HCT116 (cell line): ENCODE data around the gene VDAC1. TPM values are rescaled to one million over a fixed set of nuclear protein-coding genes. Genes with fewer than 3 reads are reported as not detected.

Experiments
- ATAC-seq: fragments of 200-7000 bp; cut with Tn5 transposase; 2 replicates; pipeline ENCODE4 v1.9.1; 2020; ENCODE audit warnings: mild to moderate bottlenecking, moderate library complexity
- BruUV-seq: library from RNA; stranded (reverse); fragments of 400-500 nt; replicated peaks from 2 replicates; lab custom pipeline; 2021; lab: Mats Ljungman, UMichigan
- CTCF ChIA-PET: fragments of 300-600 bp; sonication (Branson Sonifier 250); formaldehyde crosslinking; loops from one replicate; lab custom pipeline; 2021; ENCODE audit warnings: antibody characterized with exemption; lab: Charles Lee
- POLR2A ChIA-PET: fragments of 300-600, 350-600 bp; sonication (Branson Sonifier 250); formaldehyde crosslinking; loops from one replicate; lab custom pipeline; 2021; ENCODE audit warnings: antibody characterized with exemption; lab: Charles Lee
- RAD21 ChIA-PET, 2 experiments: fragments of 300-600 bp; sonication (Branson Sonifier 250); formaldehyde crosslinking; loops; one replicate each; lab custom pipeline; 2023; ENCODE audit warnings: low total read pairs in 2 of 2; ENCODE audit not compliant: uncharacterized antibody in 2 of 2, unreplicated experiment in 2 of 2, low non-redundant PET in 1 of 2; lab: Charles Lee
- DNase-seq: peaks from one replicate; pipeline ENCODE4 v3.0.0-alpha.2; 2010; ENCODE audit warnings: low read depth, low spot score
- H2AFZ ChIP-seq: fragments of 200-600 bp; shearing (Covaris generic), sonication (generic); 2 replicates; pipeline ENCODE4 v1.6.1; 2017; ENCODE audit warnings: low read depth, mixed run types, mixed read lengths, antibody characterized with exemption, low read length; ENCODE audit not compliant: poor library complexity, severe bottlenecking
- H3K27ac ChIP-seq: 2 replicates; pipeline ENCODE4 v1.5.1; 2012; ENCODE audit warnings: low read depth, low read length
- H3K27me3 ChIP-seq: fragments of 200-600 bp; sonication (generic); 2 replicates; pipeline ENCODE4 v1.6.1; 2016; ENCODE audit warnings: mixed run types, low read length, mixed read lengths; ENCODE audit not compliant: insufficient read depth
- H3K36me3 ChIP-seq, 2 experiments: fragments of 200-500 bp in 1 of 2; fragments of 200-600 bp in 1 of 2; sonication (Bioruptor generic) in 1 of 2; sonication (generic) in 1 of 2; 2 replicates each; pipeline versions ENCODE4 v1.5.1 to v1.6.1; 2014 to 2016; ENCODE audit warnings: low read length in 2 of 2, inconsistent platforms in 1 of 2, mixed read lengths in 1 of 2, mixed run types in 1 of 2; ENCODE audit not compliant: insufficient read depth in 2 of 2, control insufficient read depth in 1 of 2
- H3K4me1 ChIP-seq, 2 experiments: fragments of 200-600 bp in 1 of 2; sonication (generic) in 1 of 2; 2 replicates each; pipeline versions ENCODE4 v1.5.1 to v1.6.1; 2012 to 2017; ENCODE audit warnings: low read length in 2 of 2, inconsistent platforms in 1 of 2, mild to moderate bottlenecking in 1 of 2, mixed read lengths in 1 of 2, mixed run types in 1 of 2, moderate library complexity in 1 of 2; ENCODE audit not compliant: insufficient read depth in 2 of 2, control insufficient read depth in 1 of 2
- H3K4me2 ChIP-seq: fragments of 200-600 bp; sonication (generic); 2 replicates; pipeline ENCODE4 v1.6.1; 2017; ENCODE audit warnings: mixed run types, low read length, mixed read lengths
- H3K4me3 ChIP-seq, 2 experiments: fragments of 200-600 bp in 1 of 2; sonication (generic) in 1 of 2; replicated peaks in 1 of 2; 2 replicates each; pipeline ENCODE4 v1.5.1; 2011 to 2016; ENCODE audit warnings: low read length in 2 of 2, control low read depth in 1 of 2, low read depth in 1 of 2, mild to moderate bottlenecking in 1 of 2, mixed read lengths in 1 of 2, mixed run types in 1 of 2
- H3K79me2 ChIP-seq: fragments of 200-600 bp; sonication (generic); 2 replicates; pipeline ENCODE4 v1.6.1; 2017; ENCODE audit warnings: mild to moderate bottlenecking, mixed run types, low read length, moderate library complexity, mixed read lengths; ENCODE audit not compliant: insufficient read depth
- H3K9ac ChIP-seq: fragments of 200-600 bp; sonication (generic); 2 replicates; pipeline ENCODE4 v1.6.1; 2016; ENCODE audit warnings: low read length, mixed read lengths
- H3K9me2 ChIP-seq: fragments of 200-600 bp; sonication (generic), shearing (Covaris generic); 2 replicates; pipeline ENCODE4 v1.6.1; 2017; ENCODE audit warnings: mixed run types, mild to moderate bottlenecking, moderate library complexity; ENCODE audit not compliant: insufficient read depth
- H3K9me3 ChIP-seq, 2 experiments: fragments of 200-500 bp in 1 of 2; fragments of 200-600 bp in 1 of 2; sonication (Bioruptor generic) in 1 of 2; sonication (generic) in 1 of 2; 2 replicates each; pipeline ENCODE4 v1.6.1; 2014 to 2017; ENCODE audit warnings: low read length in 2 of 2, mixed read lengths in 2 of 2, inconsistent platforms in 1 of 2, low read depth in 1 of 2, mild to moderate bottlenecking in 1 of 2, mixed run types in 1 of 2, moderate library complexity in 1 of 2; ENCODE audit not compliant: control insufficient read depth in 1 of 2, insufficient read depth in 1 of 2
- H4K20me1 ChIP-seq: fragments of 200-600 bp; sonication (generic), shearing (Covaris generic); 2 replicates; pipeline ENCODE4 v1.6.1; 2017; ENCODE audit warnings: mixed run types, mild to moderate bottlenecking, moderate library complexity; ENCODE audit not compliant: insufficient read depth
- ATF3 ChIP-seq: IDR thresholded peaks from 2 replicates; pipeline ENCODE4 v1.6.1; 2012
- CBX3 ChIP-seq: IDR thresholded peaks from 2 replicates; pipeline ENCODE4 v1.6.1; 2012; ENCODE audit warnings: low read depth
- CTCF ChIP-seq, 3 experiments: fragments of 200-600 bp in 1 of 3; sonication (generic) in 1 of 3; IDR thresholded peaks in 2 of 3; conservative IDR thresholded peaks in 1 of 3; 2 replicates each; pipeline ENCODE4 v1.5.1; 2012 to 2017; ENCODE audit warnings: low read depth in 2 of 3, low read length in 2 of 3, antibody characterized with exemption in 1 of 3, borderline replicate concordance in 1 of 3, control low read depth in 1 of 3, mild to moderate bottlenecking in 1 of 3, mixed read lengths in 1 of 3, mixed run types in 1 of 3, moderate library complexity in 1 of 3; ENCODE audit not compliant: insufficient read depth in 1 of 3
- EGR1 ChIP-seq: IDR thresholded peaks from 2 replicates; pipeline ENCODE4 v1.6.1; 2012; ENCODE audit warnings: low read depth
- ELF1 ChIP-seq: IDR thresholded peaks from 2 replicates; pipeline ENCODE4 v1.6.1; 2012; ENCODE audit warnings: low read depth, borderline replicate concordance
- EZH2 ChIP-seq: fragments of 200-600 bp; sonication (generic); IDR thresholded peaks from 2 replicates; pipeline ENCODE4 v1.6.1; 2017; ENCODE audit warnings: antibody characterized with exemption, mixed run types
- EZH2phosphoT487 ChIP-seq: fragments of 200-600 bp; IDR thresholded peaks from 2 replicates; pipeline ENCODE4 v1.6.1; 2018; ENCODE audit warnings: antibody characterized with exemption, borderline replicate concordance
- FOSL1 ChIP-seq: IDR thresholded peaks from 2 replicates; pipeline ENCODE4 v1.6.1; 2012; ENCODE audit warnings: low read depth
- JUND ChIP-seq: IDR thresholded peaks from 2 replicates; pipeline ENCODE4 v1.6.1; 2012
- MAX ChIP-seq: IDR thresholded peaks from 2 replicates; pipeline ENCODE4 v1.6.1; 2012
- POLR2A ChIP-seq: IDR thresholded peaks from 2 replicates; pipeline ENCODE4 v1.7.0; 2011; ENCODE audit warnings: borderline replicate concordance; ENCODE audit not compliant: insufficient read depth, insufficient read length; ENCODE audit errors: extremely low read depth
- POLR2AphosphoS5 ChIP-seq: IDR thresholded peaks from 2 replicates; pipeline ENCODE4 v1.6.1; 2011; ENCODE audit warnings: mild to moderate bottlenecking, low read depth, low read length, moderate library complexity
- RAD21 ChIP-seq: IDR thresholded peaks from 2 replicates; pipeline ENCODE4 v1.6.1; 2012; ENCODE audit warnings: low read depth, mild to moderate bottlenecking
- REST ChIP-seq: IDR thresholded peaks from 2 replicates; pipeline ENCODE4 v1.6.1; 2012; ENCODE audit warnings: low read depth
- SIN3A ChIP-seq: IDR thresholded peaks from 2 replicates; pipeline ENCODE4 v1.6.1; 2012; ENCODE audit warnings: low read depth
- SRF ChIP-seq: IDR thresholded peaks from 2 replicates; pipeline ENCODE4 v1.6.1; 2012; ENCODE audit warnings: low read depth
- TCF7L2 ChIP-seq: IDR thresholded peaks from 2 replicates; pipeline ENCODE4 v1.7.0; 2011; ENCODE audit warnings: borderline replicate concordance, inconsistent platforms; ENCODE audit not compliant: insufficient read depth, insufficient read length; ENCODE audit errors: extremely low read depth
- YY1 ChIP-seq: IDR thresholded peaks from 2 replicates; pipeline ENCODE4 v1.6.1; 2011; ENCODE audit warnings: low read length, low read depth, moderate library complexity, mild to moderate bottlenecking; ENCODE audit not compliant: insufficient replicate concordance; ENCODE audit errors: extremely low read depth
- ZNF274 ChIP-seq: fragments of 200-500 bp; sonication (Bioruptor generic); IDR thresholded peaks from 2 replicates; pipeline ENCODE4 v1.6.1; 2014; ENCODE audit warnings: mild to moderate bottlenecking, low read depth, low read length, inconsistent platforms
- intact Hi-C: fragments of 100-400 bp; cut with micrococcal nuclease; formaldehyde crosslinking; loops from 2 replicates; pipeline ENCODE4 v1.10.0; 2022
- total RNA-seq: library from RNA; stranded (reverse); gene quantifications from one replicate; pipeline ENCODE4 v1.2.1, GENCODE V29; 2021; ENCODE audit not compliant: unreplicated experiment

The VDAC1 gene
- total RNA-seq, 1 experiment from 2014 or later = 269 TPM

GRCh38 chr5:134048864-134049263 is 44.1 kb upstream of the VDAC1 start:
- CTCF ChIA-PET = no interaction called here
- RAD21 ChIA-PET = no interaction called here
- POLR2A ChIA-PET = no interaction called here

More at GRCh38 chr5:134048864-134049263, 44.1 kb upstream of the VDAC1 start:
- Histone ChIP-seq H3K27me3 (no peaks in the 10 kb centered on the region), H3K9me2 (no peaks in the 10 kb centered on the region), H3K9ac (no peak overlapping the region), H3K9me3 (no peaks in the 10 kb centered on the region), H3K36me3 (no peaks in the 10 kb centered on the region), H3K4me3 (no peak overlapping the region), H2AFZ (no peak overlapping the region), H3K4me1 (peaks cover 4 to 8% of the 10 kb centered on the region in 2 experiments), H3K27ac (no peak overlapping the region), H3K4me2 (no peak overlapping the region), H3K79me2 (no peaks in the 10 kb centered on the region), H4K20me1 (no peaks in the 10 kb centered on the region)
- DNase-seq (no peak), ATAC-seq (no peak)
- TF ChIP-seq JUND (no peak), REST (no peak), ELF1 (no peak), YY1 (no peak), EZH2phosphoT487 (no peak), POLR2AphosphoS5 (no peak), ATF3 (no peak), FOSL1 (no peak), SRF (no peak), CBX3 (no peak), EGR1 (no peak), EZH2 (no peak), POLR2A (no peak), RAD21 (no peak), SIN3A (no peak), TCF7L2 (no peak), CTCF (IDR thresholded peaks at IDR 0.05 in 2 of 3, conservative IDR thresholded peaks at IDR 0.05 in 1 of 3; ENCODE audit: borderline replicate concordance in 1 of 3, insufficient read depth in 1 of 3, low read depth in 2 of 3, low read length in 2 of 3) (no peak), ZNF274 (no peak), MAX (no peak)
- no TSS peak for BruUV-seq
- intact Hi-C loops = no loop called here
